HCT116 (cell line): ENCODE data around the gene HMCN1. TPM values are rescaled to one million over a fixed set of nuclear protein-coding genes. Genes with fewer than 3 reads are reported as not detected.

Experiments used
- ATAC-seq: fragments of 200-7000 bp; cut with Tn5 transposase; 2 replicates; pipeline ENCODE4 v1.9.1; 2020; ENCODE audit warnings: mild to moderate bottlenecking, moderate library complexity
- BruUV-seq: library from RNA; stranded (reverse); fragments of 400-500 nt; replicated peaks from 2 replicates; lab custom pipeline; 2021; lab: Mats Ljungman, UMichigan
- CTCF ChIA-PET: fragments of 300-600 bp; sonication (Branson Sonifier 250); formaldehyde crosslinking; loops from one replicate; lab custom pipeline; 2021; ENCODE audit warnings: antibody characterized with exemption; lab: Charles Lee
- POLR2A ChIA-PET: fragments of 300-600, 350-600 bp; sonication (Branson Sonifier 250); formaldehyde crosslinking; loops from one replicate; lab custom pipeline; 2021; ENCODE audit warnings: antibody characterized with exemption; lab: Charles Lee
- RAD21 ChIA-PET, 2 experiments: fragments of 300-600 bp; sonication (Branson Sonifier 250); formaldehyde crosslinking; loops; one replicate each; lab custom pipeline; 2023; ENCODE audit warnings: low total read pairs in 2 of 2; ENCODE audit not compliant: uncharacterized antibody in 2 of 2, unreplicated experiment in 2 of 2, low non-redundant PET in 1 of 2; lab: Charles Lee
- DNase-seq: peaks from one replicate; pipeline ENCODE4 v3.0.0-alpha.2; 2010; ENCODE audit warnings: low read depth, low spot score
- H2AFZ ChIP-seq: fragments of 200-600 bp; shearing (Covaris generic), sonication (generic); 2 replicates; pipeline ENCODE4 v1.6.1; 2017; ENCODE audit warnings: low read depth, mixed run types, mixed read lengths, antibody characterized with exemption, low read length; ENCODE audit not compliant: poor library complexity, severe bottlenecking
- H3K27ac ChIP-seq: 2 replicates; pipeline ENCODE4 v1.5.1; 2012; ENCODE audit warnings: low read depth, low read length
- H3K27me3 ChIP-seq: fragments of 200-600 bp; sonication (generic); 2 replicates; pipeline ENCODE4 v1.6.1; 2016; ENCODE audit warnings: mixed run types, low read length, mixed read lengths; ENCODE audit not compliant: insufficient read depth
- H3K36me3 ChIP-seq, 2 experiments: fragments of 200-500 bp in 1 of 2; fragments of 200-600 bp in 1 of 2; sonication (Bioruptor generic) in 1 of 2; sonication (generic) in 1 of 2; 2 replicates each; pipeline versions ENCODE4 v1.5.1 to v1.6.1; 2014 to 2016; ENCODE audit warnings: low read length in 2 of 2, inconsistent platforms in 1 of 2, mixed read lengths in 1 of 2, mixed run types in 1 of 2; ENCODE audit not compliant: insufficient read depth in 2 of 2, control insufficient read depth in 1 of 2
- H3K4me1 ChIP-seq, 2 experiments: fragments of 200-600 bp in 1 of 2; sonication (generic) in 1 of 2; 2 replicates each; pipeline versions ENCODE4 v1.5.1 to v1.6.1; 2012 to 2017; ENCODE audit warnings: low read length in 2 of 2, inconsistent platforms in 1 of 2, mild to moderate bottlenecking in 1 of 2, mixed read lengths in 1 of 2, mixed run types in 1 of 2, moderate library complexity in 1 of 2; ENCODE audit not compliant: insufficient read depth in 2 of 2, control insufficient read depth in 1 of 2
- H3K4me2 ChIP-seq: fragments of 200-600 bp; sonication (generic); 2 replicates; pipeline ENCODE4 v1.6.1; 2017; ENCODE audit warnings: mixed run types, low read length, mixed read lengths
- H3K4me3 ChIP-seq, 2 experiments: fragments of 200-600 bp in 1 of 2; sonication (generic) in 1 of 2; replicated peaks in 1 of 2; 2 replicates each; pipeline ENCODE4 v1.5.1; 2011 to 2016; ENCODE audit warnings: low read length in 2 of 2, control low read depth in 1 of 2, low read depth in 1 of 2, mild to moderate bottlenecking in 1 of 2, mixed read lengths in 1 of 2, mixed run types in 1 of 2
- H3K79me2 ChIP-seq: fragments of 200-600 bp; sonication (generic); 2 replicates; pipeline ENCODE4 v1.6.1; 2017; ENCODE audit warnings: mild to moderate bottlenecking, mixed run types, low read length, moderate library complexity, mixed read lengths; ENCODE audit not compliant: insufficient read depth
- H3K9ac ChIP-seq: fragments of 200-600 bp; sonication (generic); 2 replicates; pipeline ENCODE4 v1.6.1; 2016; ENCODE audit warnings: low read length, mixed read lengths
- H3K9me2 ChIP-seq: fragments of 200-600 bp; sonication (generic), shearing (Covaris generic); 2 replicates; pipeline ENCODE4 v1.6.1; 2017; ENCODE audit warnings: mixed run types, mild to moderate bottlenecking, moderate library complexity; ENCODE audit not compliant: insufficient read depth
- H3K9me3 ChIP-seq, 2 experiments: fragments of 200-500 bp in 1 of 2; fragments of 200-600 bp in 1 of 2; sonication (Bioruptor generic) in 1 of 2; sonication (generic) in 1 of 2; 2 replicates each; pipeline ENCODE4 v1.6.1; 2014 to 2017; ENCODE audit warnings: low read length in 2 of 2, mixed read lengths in 2 of 2, inconsistent platforms in 1 of 2, low read depth in 1 of 2, mild to moderate bottlenecking in 1 of 2, mixed run types in 1 of 2, moderate library complexity in 1 of 2; ENCODE audit not compliant: control insufficient read depth in 1 of 2, insufficient read depth in 1 of 2
- H4K20me1 ChIP-seq: fragments of 200-600 bp; sonication (generic), shearing (Covaris generic); 2 replicates; pipeline ENCODE4 v1.6.1; 2017; ENCODE audit warnings: mixed run types, mild to moderate bottlenecking, moderate library complexity; ENCODE audit not compliant: insufficient read depth
- ATF3 ChIP-seq: IDR thresholded peaks from 2 replicates; pipeline ENCODE4 v1.6.1; 2012
- CEBPB ChIP-seq: IDR thresholded peaks from 2 replicates; pipeline ENCODE4 v1.6.1; 2012; ENCODE audit warnings: low read depth
- CTCF ChIP-seq, 3 experiments: fragments of 200-600 bp in 1 of 3; sonication (generic) in 1 of 3; IDR thresholded peaks in 2 of 3; conservative IDR thresholded peaks in 1 of 3; 2 replicates each; pipeline ENCODE4 v1.5.1; 2012 to 2017; ENCODE audit warnings: low read depth in 2 of 3, low read length in 2 of 3, antibody characterized with exemption in 1 of 3, borderline replicate concordance in 1 of 3, control low read depth in 1 of 3, mild to moderate bottlenecking in 1 of 3, mixed read lengths in 1 of 3, mixed run types in 1 of 3, moderate library complexity in 1 of 3; ENCODE audit not compliant: insufficient read depth in 1 of 3
- ELF1 ChIP-seq: IDR thresholded peaks from 2 replicates; pipeline ENCODE4 v1.6.1; 2012; ENCODE audit warnings: low read depth, borderline replicate concordance
- POLR2A ChIP-seq: IDR thresholded peaks from 2 replicates; pipeline ENCODE4 v1.7.0; 2011; ENCODE audit warnings: borderline replicate concordance; ENCODE audit not compliant: insufficient read depth, insufficient read length; ENCODE audit errors: extremely low read depth
- TCF7L2 ChIP-seq: IDR thresholded peaks from 2 replicates; pipeline ENCODE4 v1.7.0; 2011; ENCODE audit warnings: borderline replicate concordance, inconsistent platforms; ENCODE audit not compliant: insufficient read depth, insufficient read length; ENCODE audit errors: extremely low read depth
- ZNF274 ChIP-seq: fragments of 200-500 bp; sonication (Bioruptor generic); IDR thresholded peaks from 2 replicates; pipeline ENCODE4 v1.6.1; 2014; ENCODE audit warnings: mild to moderate bottlenecking, low read depth, low read length, inconsistent platforms
- intact Hi-C: fragments of 100-400 bp; cut with micrococcal nuclease; formaldehyde crosslinking; loops from 2 replicates; pipeline ENCODE4 v1.10.0; 2022
- total RNA-seq: library from RNA; stranded (reverse); gene quantifications from one replicate; pipeline ENCODE4 v1.2.1, GENCODE V29; 2021; ENCODE audit not compliant: unreplicated experiment
- TF ChIP-seq, protein P1 (sequence below): IDR thresholded peaks from 2 replicates; pipeline ENCODE4 v1.6.1; 2012; ENCODE audit warnings: low read depth

Gene HMCN1
- total RNA-seq, 1 experiment from 2014 or later = 0.59 TPM

- TF ChIP-seq POLR2A (no peak), ATF3 (no peak)
- TF ChIP-seq, all 23 proteins: peak for 0
Measured at GRCh38 chr1:185916861-185917260, 182.7 kb downstream of the HMCN1 start (continued).

DNA sequence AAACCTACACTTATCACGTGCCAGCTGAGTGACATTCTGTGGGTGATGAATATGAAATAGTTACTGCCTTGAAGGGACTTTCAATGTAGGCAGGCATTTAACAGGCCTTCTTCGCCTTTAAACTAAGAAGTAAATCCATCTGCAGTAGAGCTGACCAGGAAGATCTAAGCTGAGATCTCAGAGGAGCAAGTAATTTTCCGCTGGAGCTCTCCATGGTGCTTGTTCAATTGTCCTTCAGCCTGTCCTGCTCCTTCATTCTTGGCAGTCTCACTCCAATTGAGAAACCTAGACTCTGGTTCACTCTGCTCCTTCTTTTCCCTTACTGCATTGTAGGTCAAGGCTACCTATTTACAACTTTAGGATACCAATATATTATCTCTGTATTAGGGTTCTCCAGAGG lies 183.5 kb downstream of the HMCN1 start:
- CTCF ChIA-PET = no interaction called here

More for the DNA sequence above, 183.5 kb downstream of the HMCN1 start:
- no TSS peak for BruUV-seq
- Histone ChIP-seq H3K36me3 (no peaks in the 10 kb centered on the region), H3K9ac (no peak overlapping the region), H3K4me1 (no peaks in the 10 kb centered on the region), H3K4me2 (no peak overlapping the region)
- TF ChIP-seq ZNF274 = no peak
- no peak for TF ChIP-seq ELF1
- no peak for TF ChIP-seq TCF7L2
- TF ChIP-seq CEBPB = no peak
- TF ChIP-seq CTCF (IDR thresholded peaks at IDR 0.05 in 2 of 3, conservative IDR thresholded peaks at IDR 0.05 in 1 of 3; ENCODE audit: borderline replicate concordance in 1 of 3, insufficient read depth in 1 of 3, low read depth in 2 of 3, low read length in 2 of 3) = no peak
- TF ChIP-seq ATF3 = no peak
- TF ChIP-seq, protein P1, sequence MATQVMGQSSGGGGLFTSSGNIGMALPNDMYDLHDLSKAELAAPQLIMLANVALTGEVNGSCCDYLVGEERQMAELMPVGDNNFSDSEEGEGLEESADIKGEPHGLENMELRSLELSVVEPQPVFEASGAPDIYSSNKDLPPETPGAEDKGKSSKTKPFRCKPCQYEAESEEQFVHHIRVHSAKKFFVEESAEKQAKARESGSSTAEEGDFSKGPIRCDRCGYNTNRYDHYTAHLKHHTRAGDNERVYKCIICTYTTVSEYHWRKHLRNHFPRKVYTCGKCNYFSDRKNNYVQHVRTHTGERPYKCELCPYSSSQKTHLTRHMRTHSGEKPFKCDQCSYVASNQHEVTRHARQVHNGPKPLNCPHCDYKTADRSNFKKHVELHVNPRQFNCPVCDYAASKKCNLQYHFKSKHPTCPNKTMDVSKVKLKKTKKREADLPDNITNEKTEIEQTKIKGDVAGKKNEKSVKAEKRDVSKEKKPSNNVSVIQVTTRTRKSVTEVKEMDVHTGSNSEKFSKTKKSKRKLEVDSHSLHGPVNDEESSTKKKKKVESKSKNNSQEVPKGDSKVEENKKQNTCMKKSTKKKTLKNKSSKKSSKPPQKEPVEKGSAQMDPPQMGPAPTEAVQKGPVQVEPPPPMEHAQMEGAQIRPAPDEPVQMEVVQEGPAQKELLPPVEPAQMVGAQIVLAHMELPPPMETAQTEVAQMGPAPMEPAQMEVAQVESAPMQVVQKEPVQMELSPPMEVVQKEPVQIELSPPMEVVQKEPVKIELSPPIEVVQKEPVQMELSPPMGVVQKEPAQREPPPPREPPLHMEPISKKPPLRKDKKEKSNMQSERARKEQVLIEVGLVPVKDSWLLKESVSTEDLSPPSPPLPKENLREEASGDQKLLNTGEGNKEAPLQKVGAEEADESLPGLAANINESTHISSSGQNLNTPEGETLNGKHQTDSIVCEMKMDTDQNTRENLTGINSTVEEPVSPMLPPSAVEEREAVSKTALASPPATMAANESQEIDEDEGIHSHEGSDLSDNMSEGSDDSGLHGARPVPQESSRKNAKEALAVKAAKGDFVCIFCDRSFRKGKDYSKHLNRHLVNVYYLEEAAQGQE = peak; percentile 73
- TF ChIP-seq, all 23 proteins: peak for 1
- Histone ChIP-seq H4K20me1 (no peaks in the 10 kb centered on the region), H3K9me2 (no peaks in the 10 kb centered on the region), H2AFZ (no peak overlapping the region), H3K9me3 (no peaks in the 10 kb centered on the region), H3K4me3 (no peak overlapping the region), H3K79me2 (no peaks in the 10 kb centered on the region), H3K27me3 (no peaks in the 10 kb centered on the region), H3K27ac (no peak overlapping the region)
- ChIA-PET RAD21 (no interaction called here), POLR2A (no interaction called here)
- no peak for ATAC-seq
- intact Hi-C loops = no loop called here
- DNase-seq = no peak
